Myocyte (in vitro differentiated cells): Measurements from ENCODE around the gene FGFRL1. TPM values are rescaled to one million over a fixed set of nuclear protein-coding genes. Genes with fewer than 3 reads are reported as not detected.
A peak's percentile ranks its signal among the peaks of the same experiment; 100 is the strongest.

ENCODE experiments used
- DNase-seq: peaks from one replicate; pipeline ENCODE4 v3.0.0-alpha.2; 2012; ENCODE audit warnings: low read depth
- total RNA-seq: library from RNA; depleted of rRNA; stranded (reverse); fragments of >200 nt; gene quantifications from 2 replicates; pipeline ENCODE4 v1.2.3, GENCODE V29; 2014

FGFRL1 gene
- total RNA-seq, 1 donor from 2014 or later, result 20.5 TPM

- DNase-seq, result no peak
These were observed 7.4 kb upstream of the FGFRL1 start for GRCh38 chr4:1004071-1004418.

- DNase-seq, result no peak
These were observed 6.6 kb upstream of the FGFRL1 start for GRCh38 chr4:1004557-1005485.

GRCh38 chr4:1006856-1007255 lies 4.6 kb upstream of the FGFRL1 start:
- no peak for DNase-seq

- DNase-seq, result peak; percentile 44
These were observed 2.4 kb upstream of the FGFRL1 start for GRCh38 chr4:1008840-1009541.

GRCh38 chr4:1009542-1010394 lies 1.7 kb upstream of the FGFRL1 start:
- peak; percentile 56 for DNase-seq

GRCh38 chr4:1010395-1011021 lies 918 bp upstream of the FGFRL1 start:
- DNase-seq, result peak; percentile 54

- no peak for DNase-seq
These were observed 224 bp downstream of the FGFRL1 start for GRCh38 chr4:1011666-1012033.

- DNase-seq, result peak; percentile 25
These were observed 761 bp downstream of the FGFRL1 start for GRCh38 chr4:1012034-1012739.

- no peak for DNase-seq
These were observed 2.0 kb downstream of the FGFRL1 start for GRCh38 chr4:1013225-1014073.

- DNase-seq, result no peak
These were observed 3.1 kb downstream of the FGFRL1 start for GRCh38 chr4:1014291-1015167.

GRCh38 chr4:1015179-1015578 lies 3.8 kb downstream of the FGFRL1 start:
- no peak for DNase-seq

- DNase-seq, result no peak
These were observed 4.3 kb downstream of the FGFRL1 start for GRCh38 chr4:1015746-1016145.

GRCh38 chr4:1017211-1017610 lies 5.8 kb downstream of the FGFRL1 start:
- no peak for DNase-seq

- DNase-seq, result no peak
These were observed 6.3 kb downstream of the FGFRL1 start for GRCh38 chr4:1017706-1018105.

- no peak for DNase-seq
These were observed 7.0 kb downstream of the FGFRL1 start for GRCh38 chr4:1018147-1019020.

- DNase-seq, result no peak
These were observed 7.9 kb downstream of the FGFRL1 start for GRCh38 chr4:1019320-1019719.

- DNase-seq, result no peak
These were observed 8.5 kb downstream of the FGFRL1 start for GRCh38 chr4:1019729-1020470.
